Omental fat pad (tissue), 4 donors: Measurements from ENCODE around the gene NEU1. TPM values are rescaled to one million over a fixed set of nuclear protein-coding genes. Genes with fewer than 3 reads are reported as not detected.

Experiments used
- ATAC-seq: fragments of 150-250 bp; one replicate; pipeline ENCODE4 v1.9.1; 2016; ENCODE audit warnings: mild to moderate bottlenecking, moderate library complexity; ENCODE audit not compliant: low FRiP score
- DNase-seq: peaks from one replicate; pipeline ENCODE4 v3.0.0-alpha.2; 2019; ENCODE audit warnings: low spot score
- CTCF ChIP-seq, 3 donors: fragments of 450-650 bp; IDR thresholded peaks; one replicate each; pipeline ENCODE4 v1.5.1; 2016 to 2017; ENCODE audit warnings: antibody characterized with exemption in 3 of 3, mild to moderate bottlenecking in 3 of 3, moderate library complexity in 2 of 3
- total RNA-seq, 4 donors: library from RNA; depleted of rRNA; stranded (reverse); fragments of >200 nt; gene quantifications; one replicate each; pipeline ENCODE4 v1.1.0, GENCODE V29; 2016

Gene NEU1
- total RNA-seq, 4 donors from 2014 or later = 44.1 to 63.8 (median 55.2) TPM

- DNase-seq (no peak), ATAC-seq (no peak)
- TF ChIP-seq CTCF (IDR thresholded peaks at IDR 0.05) = no peak
Observed at GRCh38 chr6:31889331-31889972, 26.8 kb upstream of the NEU1 start.

- TF ChIP-seq CTCF (IDR thresholded peaks at IDR 0.05) = no peak
- ATAC-seq = no peak
- no peak for DNase-seq
Observed at GRCh38 chr6:31888276-31889258, 25.9 kb upstream of the NEU1 start.

DNA sequence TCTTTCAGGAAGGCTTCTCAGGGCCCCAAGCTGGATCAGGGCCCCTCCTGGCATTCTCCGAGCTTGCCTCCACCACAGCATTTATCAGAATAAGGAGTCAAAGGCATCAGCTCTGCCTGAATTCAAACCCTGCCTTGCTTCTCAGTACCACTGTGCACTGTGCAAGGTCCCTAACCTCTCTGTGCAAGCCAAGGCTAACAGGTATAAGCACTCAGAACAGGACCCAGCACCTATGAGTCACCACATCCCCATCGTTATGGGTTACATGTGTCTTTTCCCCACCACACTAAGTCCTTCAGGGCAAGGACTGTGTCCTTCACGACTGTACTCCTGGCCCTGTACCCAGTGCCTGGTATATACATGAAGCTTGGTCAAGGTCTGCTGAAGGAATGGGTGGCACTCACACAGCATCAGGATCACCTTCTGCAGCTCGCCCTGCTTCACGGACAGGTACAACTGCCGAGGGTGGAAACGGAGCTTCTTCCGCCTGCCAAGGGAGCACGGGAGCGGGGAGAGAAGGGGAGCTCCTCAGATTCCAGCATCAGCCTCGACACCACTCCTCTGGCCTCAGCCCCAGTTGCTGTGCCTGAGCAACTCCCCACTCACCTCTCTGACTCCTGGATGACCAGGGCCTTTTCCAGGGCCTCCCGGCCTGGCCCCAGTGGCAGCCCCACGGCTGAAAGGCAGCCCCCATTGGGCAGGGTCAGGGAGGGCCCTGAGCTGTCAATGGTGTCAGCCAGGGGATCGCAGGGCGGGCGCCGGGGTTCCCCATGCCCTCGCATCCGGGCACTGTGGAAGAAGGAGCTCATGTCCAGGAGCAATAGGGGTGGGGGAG lies 24.8 kb upstream of the NEU1 start:
- TF ChIP-seq CTCF (IDR thresholded peaks at IDR 0.05) = no peak
- ATAC-seq = no peak

DNA sequence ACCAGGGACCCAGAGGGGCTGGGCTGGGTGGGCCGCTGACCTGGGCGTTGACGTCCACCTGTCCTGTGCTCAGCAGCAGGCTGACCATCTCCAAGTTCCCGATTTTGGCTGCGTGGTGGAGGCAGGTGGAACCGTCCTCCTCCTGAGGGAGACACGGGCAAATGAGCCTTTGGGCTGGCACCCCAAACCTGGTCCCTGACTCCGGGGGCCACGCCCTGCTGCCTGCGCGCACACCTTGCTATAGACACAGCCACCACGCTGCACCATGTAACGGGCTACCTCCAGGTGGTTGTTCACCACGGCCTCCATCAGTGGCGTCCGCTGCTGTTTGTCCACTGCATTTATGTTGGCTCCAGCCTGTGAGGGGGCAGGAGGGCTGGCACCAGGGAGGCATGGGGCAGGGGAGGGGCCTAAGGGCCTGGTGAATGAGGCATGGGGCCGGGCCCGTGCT lies 23.9 kb upstream of the NEU1 start:
- ATAC-seq (no peak), DNase-seq (no peak)
- no peak for TF ChIP-seq CTCF (IDR thresholded peaks at IDR 0.05)

More for the DNA sequence above, 24.8 kb upstream of the NEU1 start:
- no peak for DNase-seq

DNA sequence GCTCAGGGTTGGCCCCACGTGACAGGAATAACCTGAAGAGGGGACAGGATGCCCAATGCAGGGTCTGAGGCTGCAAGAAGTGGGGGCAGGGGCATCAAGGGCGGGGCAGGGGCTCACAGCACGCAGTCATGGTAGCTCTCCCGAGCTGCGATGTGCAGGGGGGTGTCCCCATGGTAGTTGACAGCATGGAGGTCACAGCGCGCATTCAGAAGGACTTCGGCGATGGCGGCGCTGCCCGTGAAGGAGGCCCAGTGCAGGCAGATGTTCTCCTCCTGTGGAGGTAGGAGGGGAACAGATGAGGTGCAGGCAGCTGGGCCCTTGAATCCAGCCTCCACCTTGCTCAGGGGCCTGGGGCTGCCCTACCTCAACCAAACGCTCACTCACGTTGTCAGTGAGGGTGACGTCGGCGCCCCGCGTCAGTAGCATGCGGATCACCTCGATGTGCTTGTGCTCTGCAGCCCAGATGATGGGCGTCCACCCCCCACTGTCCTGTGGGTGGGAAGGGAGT lies 22.0 kb upstream of the NEU1 start:
- ATAC-seq (no peak), DNase-seq (no peak)
- TF ChIP-seq CTCF (IDR thresholded peaks at IDR 0.05) = no peak

- no peak for ATAC-seq
- no peak for TF ChIP-seq CTCF (IDR thresholded peaks at IDR 0.05)
- no peak for DNase-seq
Observed at GRCh38 chr6:31883676-31884075, 21.1 kb upstream of the NEU1 start.
